ENCODE data around the gene RNU6-9. TPM values are rescaled to one million over a fixed set of nuclear protein-coding genes. Genes with fewer than 3 reads are reported as not detected.
"Not testable (repeated sequence)": the region's sequence is repeated elsewhere in the genome, so short reads cannot be mapped to it uniquely, and the experiment has no call there.

The RNU6-9 gene
- total RNA-seq, 1 experiment from 2014 or later: not detected

DNA sequence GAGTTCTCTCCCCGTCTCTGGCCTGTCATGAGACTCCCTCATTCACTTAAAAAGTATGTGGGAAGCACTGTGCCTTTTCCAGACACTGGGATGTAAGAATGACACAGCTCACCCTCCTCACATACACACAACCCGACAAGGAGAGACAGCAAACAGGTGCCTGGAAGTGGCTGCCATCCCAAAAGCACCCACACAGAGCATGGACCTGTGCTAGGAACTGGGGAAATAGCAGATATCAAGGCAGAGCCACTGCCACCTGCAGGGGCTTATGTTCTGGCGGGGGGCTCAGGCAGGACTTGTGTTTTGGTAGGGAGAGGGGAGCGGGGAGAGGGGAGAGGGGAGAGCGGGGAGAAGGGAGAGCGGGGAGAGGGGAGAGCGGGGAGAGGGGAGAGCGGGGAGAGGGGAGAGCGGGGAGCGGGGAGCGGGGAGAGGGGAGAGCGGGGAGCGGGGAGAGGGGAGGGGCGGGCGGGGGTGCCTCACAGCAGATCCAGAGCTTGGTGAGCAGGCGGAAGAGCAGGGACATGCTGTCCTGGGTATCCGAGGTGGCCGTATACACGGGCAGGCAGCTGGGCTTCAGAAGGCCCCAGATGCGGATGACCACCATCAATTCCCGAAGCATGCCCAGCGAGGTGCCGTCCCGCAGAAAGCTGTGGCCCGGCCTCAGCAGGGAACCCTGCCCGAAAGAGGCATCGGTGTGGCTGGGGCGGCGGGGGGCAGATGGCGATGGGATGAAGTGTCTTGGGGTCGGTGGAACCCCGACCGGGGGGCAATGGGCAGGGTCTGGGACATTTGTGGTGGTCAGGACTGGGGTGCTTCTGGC, 21.6 kb upstream of the RNU6-9 start:
- Histone ChIP-seq H3K27me3 (no peaks in the 10 kb centered on the region), H3K36me3 (peaks cover 5% of the 10 kb centered on the region; the same call in 1 of the 2 replicates), H3K4me3 (no peak overlapping the region), H3K9me3 (no peaks in the 10 kb centered on the region)
- no peak for DNase-seq

DNA sequence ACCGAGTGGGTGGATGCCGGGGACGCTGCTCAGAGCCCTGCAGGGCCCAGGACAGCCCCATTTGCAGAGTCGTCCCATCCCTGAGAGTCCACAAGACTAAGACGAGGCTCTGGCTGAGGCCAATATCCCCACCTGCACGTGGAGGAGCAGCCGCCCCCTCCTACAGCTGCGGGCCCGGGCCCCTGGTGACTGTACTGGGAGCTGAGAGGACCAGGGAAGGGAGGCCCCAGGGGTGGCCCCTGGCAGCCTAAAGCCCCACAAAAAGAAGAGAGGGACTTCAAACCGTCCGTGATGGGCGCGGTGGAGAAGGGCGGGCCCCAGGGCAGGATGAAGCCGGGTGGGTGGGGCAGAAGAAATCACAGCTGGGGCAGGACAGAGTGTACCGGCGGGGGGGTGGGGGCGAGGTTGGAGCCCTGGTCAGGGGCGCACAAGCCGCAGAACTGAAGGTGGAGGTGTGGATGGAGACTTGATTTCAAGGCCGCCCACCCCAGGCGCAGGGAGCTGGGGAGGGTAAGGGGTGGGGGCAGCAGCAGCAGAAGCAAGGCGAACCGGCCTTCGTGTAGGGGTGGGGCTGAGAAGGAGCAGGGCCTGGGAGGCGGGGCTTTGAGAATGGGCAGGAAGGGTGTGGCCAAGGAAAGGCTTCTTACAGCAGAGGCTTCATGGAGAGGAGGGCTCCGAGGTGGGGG, 20.9 kb upstream of the RNU6-9 start:
- Histone ChIP-seq H3K9me3 (no peaks in the 10 kb centered on the region), H3K27me3 (no peaks in the 10 kb centered on the region), H3K36me3 (peaks cover 5% of the 10 kb centered on the region; the same call in 1 of the 2 replicates), H3K4me3 (no peak overlapping the region)
- no peak for DNase-seq

DNA sequence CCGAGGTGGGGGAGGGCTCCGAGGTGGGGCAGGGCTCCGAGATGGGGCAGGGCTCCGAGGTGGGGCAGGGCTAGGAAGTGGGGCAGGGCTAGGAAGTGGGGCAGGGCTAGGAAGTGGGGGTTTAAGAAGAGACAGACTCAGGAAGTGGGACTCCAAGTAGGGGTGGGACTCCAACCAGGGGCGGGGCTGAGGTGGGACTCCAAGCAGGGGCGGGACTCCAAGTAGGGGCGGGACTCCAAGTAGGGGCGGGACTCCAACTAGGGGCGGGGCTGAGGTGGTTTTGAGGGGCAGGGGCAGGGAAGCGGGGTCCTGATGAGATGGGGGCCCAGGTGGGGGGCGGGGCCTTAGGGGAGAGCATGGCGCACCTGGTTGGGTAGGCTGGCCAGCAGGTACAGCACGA, 20.2 kb upstream of the RNU6-9 start:
- peaks cover 5% of the 10 kb centered on the region; the same call in 1 of the 2 replicates for H3K36me3 ChIP-seq
- DNase-seq: no peak
- no peaks in the 10 kb centered on the region for H3K9me3 ChIP-seq
- no peaks in the 10 kb centered on the region for H3K27me3 ChIP-seq
- no peak overlapping the region for H3K4me3 ChIP-seq

DNA sequence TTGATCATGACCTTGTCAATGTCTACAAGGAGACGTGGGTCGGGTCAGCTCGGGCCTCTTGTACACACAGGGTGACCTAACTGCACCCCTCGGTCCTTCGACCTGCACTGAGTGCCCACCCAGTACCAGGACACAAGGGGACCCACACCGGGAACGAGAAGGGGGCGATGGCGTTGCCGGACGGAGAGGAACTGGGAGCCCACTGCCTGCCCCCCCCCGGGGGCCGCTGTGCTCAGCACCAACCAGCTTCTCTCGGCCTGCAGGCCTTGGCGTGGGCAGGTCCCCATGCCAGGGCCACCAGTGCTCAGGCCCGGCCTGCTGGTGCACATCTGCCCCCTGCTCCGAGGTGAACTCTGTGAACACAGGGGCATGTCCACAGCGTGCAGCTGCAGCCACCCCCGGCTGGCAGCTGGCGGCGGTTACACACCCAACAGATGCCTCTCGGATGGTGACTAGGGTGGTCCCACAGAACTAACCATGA, 19.7 kb upstream of the RNU6-9 start:
- no peak overlapping the region for H3K4me3 ChIP-seq
- DNase-seq: no peak
- H3K36me3 ChIP-seq: peaks cover 5% of the 10 kb centered on the region; the same call in 1 of the 2 replicates
- H3K27me3 ChIP-seq: no peaks in the 10 kb centered on the region
- no peaks in the 10 kb centered on the region for H3K9me3 ChIP-seq

DNA sequence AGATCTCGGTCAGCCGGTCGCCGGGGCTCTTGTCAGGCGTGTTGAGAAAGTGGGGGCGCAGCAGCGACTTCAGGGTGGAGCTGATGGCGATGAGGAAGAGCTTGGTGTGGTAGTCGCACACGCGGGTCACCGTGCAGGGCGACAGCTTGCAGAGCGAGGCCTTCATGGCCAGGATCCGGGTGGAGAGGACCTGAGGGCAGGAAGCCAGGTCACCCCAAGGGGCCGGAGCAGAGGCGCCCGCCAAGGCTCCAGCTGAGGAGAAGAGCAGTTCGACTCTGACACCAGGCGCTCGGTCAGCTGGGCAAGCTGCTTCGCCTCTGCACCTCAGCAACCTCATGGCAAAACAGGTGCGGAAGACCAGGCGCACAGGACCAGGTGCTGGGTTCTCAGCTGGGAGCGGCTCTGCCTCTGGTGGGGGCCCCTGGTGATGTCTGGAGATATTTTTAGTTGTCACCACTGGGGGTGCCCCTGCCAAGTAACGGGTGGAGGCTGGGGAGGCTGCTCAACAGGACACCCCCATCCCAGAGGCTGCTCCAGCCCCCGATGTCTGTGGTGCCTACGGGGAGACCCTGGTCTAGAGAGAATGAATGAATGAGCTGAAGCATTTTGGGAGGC, 17.9 kb upstream of the RNU6-9 start:
- Histone ChIP-seq H3K4me3 (no peak overlapping the region), H3K36me3 (no peaks in the 10 kb centered on the region), H3K9me3 (no peaks in the 10 kb centered on the region), H3K27me3 (no peaks in the 10 kb centered on the region)
- no peak for DNase-seq

DNA sequence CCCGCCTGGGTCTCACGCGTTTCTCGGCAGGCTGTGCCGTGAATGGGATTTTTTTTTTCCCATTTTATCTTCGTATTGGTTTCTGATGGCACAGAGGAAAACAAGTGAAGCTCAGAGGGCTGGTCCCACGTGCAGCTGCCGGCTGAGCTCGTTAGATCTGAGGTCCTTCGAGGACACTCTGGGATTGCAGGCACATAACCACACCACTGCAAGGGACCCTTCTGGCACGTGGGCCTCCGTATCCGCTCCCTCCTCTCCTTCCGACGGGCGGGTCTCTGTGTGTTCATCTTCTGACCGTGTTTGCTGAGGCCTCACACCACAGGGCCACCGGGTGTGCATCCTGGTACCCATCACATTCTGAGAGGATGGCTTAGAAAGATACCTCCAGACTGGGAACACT, 17.2 kb upstream of the RNU6-9 start:
- DNase-seq: no peak
- Histone ChIP-seq H3K27me3 (no peaks in the 10 kb centered on the region), H3K36me3 (no peaks in the 10 kb centered on the region), H3K9me3 (no peaks in the 10 kb centered on the region), H3K4me3 (no peak overlapping the region)

DNA sequence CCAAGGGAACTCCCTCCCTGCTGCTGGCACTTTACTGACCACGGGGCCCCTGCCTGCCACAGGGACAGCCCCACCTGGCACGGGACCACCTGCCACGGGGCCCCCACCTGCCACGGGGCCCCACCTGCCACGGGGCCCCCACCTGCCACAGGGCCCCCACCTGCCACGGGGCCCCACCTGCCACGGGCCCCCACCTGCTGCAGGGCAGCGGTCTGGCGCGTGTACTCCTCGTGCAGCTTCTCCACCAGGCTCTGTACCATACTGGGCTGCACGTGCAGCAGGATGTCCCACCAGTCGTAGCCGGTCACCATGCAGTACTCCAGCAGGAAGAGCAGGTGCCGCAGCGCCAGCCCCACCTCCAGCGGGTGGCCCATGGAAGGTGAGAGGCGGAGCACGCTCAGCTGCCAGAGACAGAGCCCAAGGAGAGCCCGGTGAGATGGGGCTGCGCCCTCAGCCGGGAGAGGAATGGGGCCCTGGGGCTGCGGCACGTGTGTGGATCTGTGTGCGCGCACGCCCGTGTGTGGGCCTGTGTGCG, 16.4 kb upstream of the RNU6-9 start:
- Histone ChIP-seq H3K36me3 (peaks cover 2% of the 10 kb centered on the region; the same call in 1 of the 2 replicates), H3K27me3 (no peaks in the 10 kb centered on the region), H3K4me3 (no peak overlapping the region), H3K9me3 (no peaks in the 10 kb centered on the region)
- no peak for DNase-seq

DNA sequence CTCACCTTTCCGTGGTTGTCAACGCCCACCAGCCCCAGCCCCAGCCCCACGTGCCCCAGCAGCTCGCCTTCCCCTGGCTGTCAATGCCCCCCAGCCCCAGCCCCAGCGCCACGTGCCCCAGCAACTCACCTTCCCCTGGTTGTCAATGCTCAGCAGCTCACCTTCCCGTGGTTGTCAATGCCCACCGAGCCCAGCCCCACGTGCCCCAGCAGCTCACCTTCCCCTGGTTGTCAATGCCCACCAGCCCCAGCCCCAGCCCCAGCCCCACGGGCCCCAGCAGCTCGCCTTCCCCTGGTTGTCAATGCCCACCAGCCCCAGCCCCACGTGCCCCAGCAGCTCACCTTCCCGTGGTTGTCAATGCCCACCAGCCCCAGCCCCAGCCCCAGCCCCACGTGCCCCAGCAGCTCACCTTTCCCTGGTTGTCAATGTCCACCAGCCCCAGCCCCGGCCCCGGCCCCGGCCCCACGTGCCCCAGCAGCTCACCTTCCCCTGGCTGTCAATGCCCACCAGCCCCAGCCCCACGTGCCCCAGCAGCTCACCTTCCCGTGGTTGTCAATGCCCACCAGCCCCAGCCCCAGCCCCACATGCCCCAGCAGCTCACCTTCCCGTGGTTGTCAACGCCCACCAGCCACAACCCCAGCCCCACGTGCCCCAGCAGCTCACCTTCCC, 15.2 kb upstream of the RNU6-9 start:
- not testable (repeated sequence) for H3K27me3 ChIP-seq, H3K4me3 ChIP-seq, H3K9me3 ChIP-seq, H3K36me3 ChIP-seq, DNase-seq

DNA sequence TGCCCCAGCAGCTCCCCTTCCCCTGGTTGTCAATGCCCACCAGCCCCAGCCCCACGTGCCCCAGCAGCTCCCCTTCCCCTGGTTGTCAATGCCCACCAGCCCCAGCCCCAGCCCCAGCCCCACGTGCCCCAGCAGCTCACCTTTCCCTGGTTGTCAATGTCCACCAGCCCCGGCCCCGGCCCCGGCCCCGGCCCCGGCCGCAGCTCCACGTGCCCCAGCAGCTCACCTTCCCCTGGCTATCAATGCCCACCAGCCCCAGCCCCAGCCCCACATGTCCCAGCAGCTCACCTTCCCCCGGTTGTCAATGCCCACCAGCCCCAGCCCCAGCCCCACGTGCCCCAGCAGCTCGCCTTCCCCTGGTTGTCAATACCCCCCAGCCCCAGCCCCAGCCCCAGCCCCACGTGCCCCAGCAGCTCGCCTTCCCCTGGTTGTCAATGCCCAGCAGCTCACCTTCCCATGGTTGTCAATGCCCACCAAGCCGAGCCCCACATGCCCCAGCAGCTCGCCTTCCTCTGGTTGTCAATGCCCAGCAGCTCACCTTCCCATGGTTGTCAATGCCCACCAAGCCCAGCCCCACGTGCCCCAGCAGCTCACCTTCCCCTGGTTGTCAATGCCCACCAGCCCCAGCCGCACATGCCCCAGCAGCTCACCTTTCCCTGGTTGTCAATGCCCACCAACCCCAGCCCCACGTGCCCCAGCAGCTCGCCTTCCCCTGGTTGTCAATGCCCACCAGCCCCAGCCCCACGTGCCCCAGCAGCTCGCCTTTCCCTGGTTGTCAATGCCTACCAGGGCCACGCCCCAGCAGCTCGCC, 14.3 kb upstream of the RNU6-9 start:
- H3K27me3 ChIP-seq, H3K9me3 ChIP-seq, H3K36me3 ChIP-seq, H3K4me3 ChIP-seq, DNase-seq: not testable (repeated sequence)

DNA sequence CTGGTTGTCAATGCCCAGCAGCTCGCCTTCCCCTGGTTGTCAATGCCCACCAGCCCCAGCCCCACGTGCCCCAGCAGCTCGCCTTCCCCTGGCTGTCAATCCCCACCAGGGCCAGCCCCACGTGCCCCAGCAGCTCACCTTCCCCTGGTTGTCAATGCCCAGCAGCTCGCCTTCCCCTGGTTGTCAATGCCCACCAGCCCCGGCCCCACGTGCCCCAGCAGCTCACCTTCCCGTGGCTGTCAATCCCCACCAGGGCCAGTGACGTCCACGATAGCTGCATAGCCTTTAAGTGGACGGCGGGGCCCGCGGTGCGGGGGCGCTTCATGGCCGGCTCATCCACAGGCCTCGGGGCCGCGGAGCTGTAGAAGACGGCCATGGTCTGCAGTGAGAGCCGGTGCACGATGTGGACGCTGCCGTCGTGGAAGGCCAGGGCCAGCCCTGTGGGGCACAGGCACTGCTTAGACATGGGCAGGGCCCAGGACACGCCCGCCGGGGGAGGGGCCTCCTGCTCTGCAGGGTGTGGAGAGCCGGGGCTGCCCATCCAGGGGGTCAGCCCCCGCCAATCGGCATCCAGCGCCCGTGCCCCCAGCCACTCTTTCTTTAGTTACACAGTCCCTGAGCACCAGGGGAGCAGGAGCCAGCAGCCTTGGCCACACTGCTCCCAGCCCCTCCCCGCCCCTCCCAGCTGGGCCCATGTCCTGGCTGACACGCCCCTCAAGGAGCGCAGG, 13.4 kb upstream of the RNU6-9 start:
- H3K36me3 ChIP-seq: peaks cover 2% of the 10 kb centered on the region; the same call in 1 of the 2 replicates
- no peaks in the 10 kb centered on the region for H3K27me3 ChIP-seq
- no peak for DNase-seq
- no peak overlapping the region for H3K4me3 ChIP-seq
- no peaks in the 10 kb centered on the region for H3K9me3 ChIP-seq

DNA sequence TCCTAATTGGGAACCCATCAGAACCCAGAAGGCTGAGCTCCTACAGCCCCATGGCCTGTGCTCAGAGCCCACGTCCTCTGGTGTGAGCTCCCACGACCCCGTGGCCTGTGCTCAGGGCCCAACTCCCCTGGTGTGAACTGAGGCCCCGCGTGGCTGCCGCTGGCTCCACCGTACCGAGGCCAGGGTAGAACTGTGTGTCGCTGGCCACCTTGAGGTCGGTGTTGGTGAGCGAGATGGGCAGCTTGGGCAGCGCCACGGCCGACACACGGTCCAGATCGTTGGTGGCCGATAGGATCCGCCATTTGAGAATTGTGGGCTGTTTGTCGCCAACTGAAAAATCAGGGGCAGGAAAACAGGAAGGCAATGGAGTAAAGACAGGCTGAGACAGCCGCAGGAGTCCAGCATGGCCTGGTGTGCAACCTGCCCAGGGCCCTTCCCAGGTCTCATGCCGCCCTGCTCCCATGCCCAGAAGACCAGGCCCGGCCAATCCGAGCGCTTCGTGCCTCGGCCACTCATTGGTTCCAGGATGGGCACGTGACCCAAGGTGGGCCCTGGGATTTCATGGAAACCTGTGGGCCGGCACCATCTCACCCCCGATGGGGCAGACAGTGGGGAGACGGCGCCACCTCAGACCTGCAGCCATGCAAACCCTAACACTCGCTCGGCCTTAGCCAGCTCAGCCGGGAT, 11.8 kb upstream of the RNU6-9 start:
- Histone ChIP-seq H3K36me3 (peaks cover 5% of the 10 kb centered on the region; the same call in 1 of the 2 replicates), H3K27me3 (no peaks in the 10 kb centered on the region)
- DNase-seq: no peak

DNA sequence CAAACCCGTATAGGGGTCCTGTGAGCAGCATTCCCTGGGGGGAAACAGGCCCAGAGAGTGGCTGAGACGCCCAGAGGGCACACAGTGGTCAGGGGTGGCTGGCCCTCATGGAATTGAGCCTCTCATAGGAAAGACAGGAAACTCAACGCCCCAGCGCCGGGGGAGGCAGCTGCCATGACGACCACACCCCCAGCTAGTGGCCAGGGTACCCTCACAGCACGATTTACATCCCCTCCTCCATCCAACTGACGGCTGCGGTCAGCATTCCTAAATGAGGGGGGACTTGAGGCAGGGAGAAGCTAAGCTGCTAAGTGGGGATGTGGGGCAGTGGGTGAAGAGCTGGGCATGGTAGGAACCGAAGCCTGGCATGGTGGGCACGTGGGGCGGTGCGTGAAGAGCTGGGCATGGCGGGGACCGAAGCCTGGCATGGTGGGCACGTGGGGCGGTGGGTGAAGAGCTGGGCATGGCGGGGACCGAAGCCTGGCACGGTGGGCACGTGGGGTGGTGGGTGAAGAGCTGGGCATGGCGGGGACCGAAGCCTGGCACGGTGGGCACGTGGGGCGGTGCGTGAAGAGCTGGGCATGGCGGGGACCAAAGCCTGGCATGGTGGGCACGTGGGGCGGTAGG, 10.3 kb upstream of the RNU6-9 start:
- DNase-seq: no peak
- peaks cover 6% of the 10 kb centered on the region; the same call in 1 of the 2 replicates for H3K36me3 ChIP-seq
- H3K27me3 ChIP-seq: no peaks in the 10 kb centered on the region
- no peak overlapping the region for H3K4me3 ChIP-seq
- no peaks in the 10 kb centered on the region for H3K9me3 ChIP-seq

More for the DNA sequence above, 11.8 kb upstream of the RNU6-9 start:
- H3K4me3 ChIP-seq: no peak overlapping the region
- H3K9me3 ChIP-seq: no peaks in the 10 kb centered on the region

DNA sequence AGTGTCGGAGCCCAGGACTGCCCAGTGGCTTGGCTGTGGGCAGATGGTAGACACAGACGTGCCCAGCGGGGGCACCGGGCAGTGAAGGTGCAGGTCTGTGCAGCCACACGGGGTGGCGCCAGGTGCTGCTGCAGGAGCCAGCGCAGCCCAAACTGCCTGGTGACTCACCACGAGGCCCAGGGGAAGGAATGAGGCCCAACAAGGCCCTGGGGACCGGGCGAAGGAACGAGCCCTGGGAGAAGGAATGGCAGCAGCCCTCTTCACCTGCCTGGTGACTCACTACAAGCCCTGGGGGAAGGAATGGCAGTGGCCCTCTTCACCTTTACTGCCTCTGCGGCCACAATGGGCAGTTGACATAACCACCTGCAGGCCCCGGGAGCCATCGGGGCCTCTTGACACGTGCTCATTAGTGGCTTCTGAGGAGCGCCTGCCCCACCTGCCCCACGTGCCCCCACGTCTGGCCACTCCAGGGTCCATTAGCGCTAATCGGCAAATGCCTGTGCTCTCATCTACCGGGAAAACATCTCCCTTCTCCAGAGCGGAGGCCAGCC, 9.5 kb upstream of the RNU6-9 start:
- no peaks in the 10 kb centered on the region for H3K9me3 ChIP-seq
- no peak for DNase-seq
- H3K4me3 ChIP-seq: no peak overlapping the region
- peaks cover 6% of the 10 kb centered on the region; the same call in 1 of the 2 replicates for H3K36me3 ChIP-seq
- H3K27me3 ChIP-seq: no peaks in the 10 kb centered on the region

Data from MG63 (cell line).